ENCODE results near the gene THOC6. TPM values are rescaled to one million over a fixed set of nuclear protein-coding genes. Genes with fewer than 3 reads are reported as not detected.

Gene THOC6
- total RNA-seq, 4 donors from 2014 or later = 10.1 to 42.8 (median 17.6) TPM

DNA sequence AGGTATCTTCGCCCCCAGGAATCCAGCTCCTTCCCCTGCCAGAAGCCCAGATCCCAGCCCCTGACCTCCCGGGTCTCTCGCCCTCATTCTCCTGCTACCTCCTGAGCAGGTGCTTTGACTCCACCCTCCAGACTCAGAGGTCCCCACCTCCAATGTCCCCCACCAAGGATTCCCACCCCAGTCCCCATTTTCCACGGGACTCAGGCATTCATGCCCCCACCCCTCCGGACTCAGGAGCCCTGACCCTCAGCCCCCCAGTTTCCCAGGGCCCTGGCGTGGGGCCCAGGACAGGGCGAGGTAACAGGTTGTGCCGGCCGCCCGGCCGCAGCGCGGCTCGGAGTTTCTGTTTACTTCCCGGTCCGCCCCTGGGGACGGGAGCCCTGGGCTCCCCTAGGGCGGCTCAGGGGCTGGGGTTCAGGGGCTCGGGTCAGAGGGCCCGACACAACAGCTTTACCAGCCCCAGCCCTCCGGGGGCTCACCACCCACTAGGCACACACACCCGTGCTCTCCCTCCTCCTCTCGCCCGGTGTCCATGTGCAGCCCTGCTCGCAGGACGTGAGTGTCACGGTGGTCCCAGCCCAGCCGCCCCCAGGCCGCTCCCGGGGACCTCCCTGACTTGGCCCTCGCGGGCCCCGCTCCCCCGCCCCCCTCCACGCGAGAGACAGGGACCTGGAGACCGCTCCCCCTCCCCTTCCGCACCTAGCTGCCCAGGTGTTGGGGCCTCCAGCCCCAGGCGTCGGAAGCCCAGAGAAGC lies 12.3 kb downstream of the THOC6 start:
- peak; percentile 72 for DNase-seq

DNA sequence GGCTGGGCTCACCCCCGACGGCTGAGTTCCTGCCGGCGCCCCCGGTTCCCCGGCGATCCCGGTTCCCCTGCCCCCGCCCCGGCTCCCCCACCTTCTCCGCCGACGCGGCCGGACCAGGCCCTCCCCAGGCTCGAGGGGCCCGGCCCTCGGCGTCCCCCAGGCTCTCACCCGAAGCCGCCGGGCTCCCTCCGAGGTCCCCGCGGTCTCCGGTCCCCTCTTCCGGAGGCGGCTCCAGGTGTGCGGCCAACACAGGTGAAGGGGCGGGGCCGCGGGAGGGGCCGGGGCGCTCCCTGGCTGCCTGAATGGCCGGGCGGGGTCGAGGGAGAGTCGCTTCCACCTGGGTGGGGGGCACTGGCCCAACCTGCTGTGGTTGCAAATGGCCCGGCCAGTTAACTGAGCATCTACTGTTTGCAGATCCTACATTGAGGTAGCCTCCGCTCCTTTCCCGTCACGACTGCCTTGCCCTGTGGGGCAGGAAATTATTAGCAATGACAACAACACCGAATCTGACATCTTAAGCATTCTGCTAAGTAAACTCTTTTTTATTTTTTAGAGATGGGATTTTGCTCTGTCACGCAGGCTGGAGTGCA lies 13.0 kb downstream of the THOC6 start, which contains the start of gene BICDL2:
BICDL2 (minus strand) TSS at position 219 of the 590 bp plus-strand sequence. CDS start 1,448 bp downstream, outside the sequence.
- Histone ChIP-seq H3K4me1 (peaks cover 0 to 46% (median 29%) of the 10 kb centered on the region in 4 donors), H3K27ac (peak within 1 kb of the TSS; percentile 76 to 88 (median 84)), H3K27me3 (peaks cover 69% of the 10 kb centered on the region), H3K9me3 (no peaks in the 10 kb centered on the region), H3K36me3 (no peaks in the 10 kb centered on the region), H3K4me3 (peak within 1 kb of the TSS; percentile 35 to 72 (median 58))
- TF ChIP-seq POLR2A (IDR thresholded peaks at IDR 0.05) (peak; percentile 61), POLR2AphosphoS5 (IDR thresholded peaks at IDR 0.05) (peak; percentile 45 to 74 (median 72)), EP300 (IDR thresholded peaks at IDR 0.05; ENCODE audit: low read depth) (no peak)
- TF ChIP-seq, protein P1, sequence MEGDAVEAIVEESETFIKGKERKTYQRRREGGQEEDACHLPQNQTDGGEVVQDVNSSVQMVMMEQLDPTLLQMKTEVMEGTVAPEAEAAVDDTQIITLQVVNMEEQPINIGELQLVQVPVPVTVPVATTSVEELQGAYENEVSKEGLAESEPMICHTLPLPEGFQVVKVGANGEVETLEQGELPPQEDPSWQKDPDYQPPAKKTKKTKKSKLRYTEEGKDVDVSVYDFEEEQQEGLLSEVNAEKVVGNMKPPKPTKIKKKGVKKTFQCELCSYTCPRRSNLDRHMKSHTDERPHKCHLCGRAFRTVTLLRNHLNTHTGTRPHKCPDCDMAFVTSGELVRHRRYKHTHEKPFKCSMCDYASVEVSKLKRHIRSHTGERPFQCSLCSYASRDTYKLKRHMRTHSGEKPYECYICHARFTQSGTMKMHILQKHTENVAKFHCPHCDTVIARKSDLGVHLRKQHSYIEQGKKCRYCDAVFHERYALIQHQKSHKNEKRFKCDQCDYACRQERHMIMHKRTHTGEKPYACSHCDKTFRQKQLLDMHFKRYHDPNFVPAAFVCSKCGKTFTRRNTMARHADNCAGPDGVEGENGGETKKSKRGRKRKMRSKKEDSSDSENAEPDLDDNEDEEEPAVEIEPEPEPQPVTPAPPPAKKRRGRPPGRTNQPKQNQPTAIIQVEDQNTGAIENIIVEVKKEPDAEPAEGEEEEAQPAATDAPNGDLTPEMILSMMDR (IDR thresholded peaks at IDR 0.05) = no peak
- intact Hi-C loops (cut with DNase I; ENCODE audit: low total_unique reads) = no loop called here
- 9 to 67% methylated on average over 1 to 26 of the region's 44 CpGs for WGBS, 2 donors (ENCODE audit: low coverage in 1 of 2)
- in situ Hi-C loops (cut with MboI; ENCODE audit: low pct_ligation_motif_present in 1 of 4, low pct_unique_long_range_greater_than_20kb in 1 of 4, low sequenced_read_pairs in 3 of 4) = loop anchor here in 1 of 4 donors (25.0 kb wide), 1 partner anchor 100 kb away; the partner anchor contains the start of gene ZNF213
- peak; percentile 87 for DNase-seq

More for the DNA sequence above, 12.3 kb downstream of the THOC6 start:
- peaks cover 0 to 52% (median 32%) of the 10 kb centered on the region in 4 donors for H3K4me1 ChIP-seq
- TF ChIP-seq POLR2A (IDR thresholded peaks at IDR 0.05) (no peak), EP300 (IDR thresholded peaks at IDR 0.05; ENCODE audit: low read depth) (no peak), POLR2AphosphoS5 (IDR thresholded peaks at IDR 0.05) (peak in 1 of 3 donors; percentile 30)
- TF ChIP-seq, protein P1 (IDR thresholded peaks at IDR 0.05) = no peak
- intact Hi-C loops (cut with DNase I; ENCODE audit: low total_unique reads) = no loop called here
- H3K4me3 ChIP-seq = peak overlapping the region; percentile 35 to 72 (median 58)
- H3K9me3 ChIP-seq = no peaks in the 10 kb centered on the region
- peak overlapping the region; percentile 76 to 88 (median 84) for H3K27ac ChIP-seq
- H3K27me3 ChIP-seq = peaks cover 72% of the 10 kb centered on the region
- 3% methylated on average over 24 of the region's 40 CpGs; no CpG with 5 or more reads in 1 of the 2 donors for WGBS, 2 donors (ENCODE audit: low coverage in 1 of 2)
- H3K36me3 ChIP-seq = no peaks in the 10 kb centered on the region
- in situ Hi-C loops (cut with MboI; ENCODE audit: low pct_ligation_motif_present in 1 of 4, low pct_unique_long_range_greater_than_20kb in 1 of 4, low sequenced_read_pairs in 3 of 4) = loop anchor here in 1 of 4 donors (25.0 kb wide), 1 partner anchor 101 kb away; the partner anchor contains the start of gene ZNF213

DNA sequence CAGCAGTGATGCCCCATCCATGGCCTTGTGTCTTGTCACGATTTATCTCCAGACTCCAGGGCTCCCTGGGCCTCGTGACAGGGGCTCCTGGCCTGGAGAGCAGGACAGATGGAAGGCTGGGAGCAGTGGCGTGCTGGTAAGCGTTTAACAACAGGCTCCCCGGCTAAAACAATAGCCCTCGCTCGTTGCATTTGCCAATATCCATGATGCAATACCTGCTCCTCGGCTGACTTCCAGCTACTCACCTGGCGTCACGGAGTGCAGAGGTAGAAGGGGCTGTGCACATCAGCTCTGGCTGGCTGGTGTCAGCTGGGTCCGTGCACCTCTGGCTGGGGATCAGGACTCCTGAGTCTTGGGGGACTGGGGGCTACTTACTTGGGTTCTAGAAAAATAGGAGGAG lies 14.4 kb downstream of the THOC6 start:
- peaks cover 0 to 33% (median 24%) of the 10 kb centered on the region in 4 donors for H3K4me1 ChIP-seq
- no peaks in the 10 kb centered on the region for H3K9me3 ChIP-seq
- H3K27ac ChIP-seq = peak overlapping the region; percentile 62 to 79 (median 74)
- no peak for TF ChIP-seq POLR2A (IDR thresholded peaks at IDR 0.05)
- no peak for TF ChIP-seq POLR2AphosphoS5 (IDR thresholded peaks at IDR 0.05)
- TF ChIP-seq, protein P1 (IDR thresholded peaks at IDR 0.05) = no peak
- no peak for TF ChIP-seq EP300 (IDR thresholded peaks at IDR 0.05; ENCODE audit: low read depth)
- in situ Hi-C loops (cut with MboI; ENCODE audit: low pct_ligation_motif_present in 1 of 4, low pct_unique_long_range_greater_than_20kb in 1 of 4, low sequenced_read_pairs in 3 of 4) (loop anchor here in 1 of 4 donors (25.0 kb wide), 1 partner anchor 99 kb away; the partner anchor contains the start of gene ZNF213), intact Hi-C loops (cut with DNase I; ENCODE audit: low total_unique reads) (no loop called here)
- H3K27me3 ChIP-seq = peaks cover 69% of the 10 kb centered on the region
- peak; percentile 79 for DNase-seq
- WGBS, 2 donors (ENCODE audit: low coverage in 1 of 2) = 30% methylated on average over 11 of the region's 11 CpGs; no CpG with 5 or more reads in 1 of the 2 donors
- H3K36me3 ChIP-seq = no peaks in the 10 kb centered on the region
- no peak overlapping the region for H3K4me3 ChIP-seq

DNA sequence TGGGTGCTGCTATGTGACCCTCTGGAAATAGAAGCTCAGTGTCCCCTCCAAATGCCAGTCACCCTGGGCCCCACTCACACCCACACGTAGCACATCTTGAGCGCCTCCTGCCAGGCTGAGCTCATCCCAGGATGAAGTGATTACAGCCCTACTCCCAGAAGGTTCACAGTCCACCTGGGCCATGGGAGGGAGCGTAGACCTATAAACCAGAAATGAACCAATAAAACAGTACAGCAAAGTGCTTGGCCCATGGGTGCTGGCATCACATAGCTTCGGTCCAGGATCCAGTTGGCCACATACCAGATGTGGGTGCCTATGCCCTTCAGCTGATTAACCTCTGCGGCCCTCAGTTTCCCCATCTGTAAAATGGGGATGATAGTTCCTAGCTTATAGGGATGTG lies 15.1 kb downstream of the THOC6 start:
- Histone ChIP-seq H3K4me1 (peaks cover 0 to 33% (median 23%) of the 10 kb centered on the region in 4 donors), H3K27me3 (peaks cover 72% of the 10 kb centered on the region), H3K27ac (peak overlapping the region; percentile 62 to 79 (median 74)), H3K36me3 (no peaks in the 10 kb centered on the region), H3K4me3 (no peak overlapping the region), H3K9me3 (no peaks in the 10 kb centered on the region)
- TF ChIP-seq POLR2A (IDR thresholded peaks at IDR 0.05) (peak; percentile 58), POLR2AphosphoS5 (IDR thresholded peaks at IDR 0.05) (peak in 2 of 3 donors; percentile 67 to 84), EP300 (IDR thresholded peaks at IDR 0.05; ENCODE audit: low read depth) (no peak)
- TF ChIP-seq, protein P1 (IDR thresholded peaks at IDR 0.05) = no peak
- intact Hi-C loops (cut with DNase I; ENCODE audit: low total_unique reads) (no loop called here), in situ Hi-C loops (cut with MboI; ENCODE audit: low pct_ligation_motif_present in 1 of 4, low pct_unique_long_range_greater_than_20kb in 1 of 4, low sequenced_read_pairs in 3 of 4) (loop anchor here in 1 of 4 donors (25.0 kb wide), 1 partner anchor 98 kb away; the partner anchor contains the start of gene ZNF213)
- 48% methylated on average over 5 of the region's 5 CpGs; no CpG with 5 or more reads in 1 of the 2 donors for WGBS, 2 donors (ENCODE audit: low coverage in 1 of 2)
- DNase-seq = peak; percentile 84

Measured in transverse colon (tissue), 4 donors.